GM12878 (cell line): ENCODE data around the gene SYTL5. TPM values are rescaled to one million over a fixed set of nuclear protein-coding genes. Genes with fewer than 3 reads are reported as not detected.

ENCODE experiments used
- ATAC-seq: fragments of 200-7000 bp; cut with Tn5 transposase; 3 replicates; pipeline ENCODE4 v1.9.1; 2020; ENCODE audit warnings: mild to moderate bottlenecking, moderate library complexity
- BruUV-seq: library from RNA; stranded (reverse); fragments of 400-500 nt; replicated peaks from 2 replicates; lab custom pipeline; 2021; lab: Mats Ljungman, UMichigan
- CTCF ChIA-PET: fragments of 300-600 bp; sonication (Branson Sonifier 250); formaldehyde crosslinking; extraction: SDS; loops from one replicate; lab custom pipeline; 2021; ENCODE audit warnings: inconsistent platforms; lab: Yijun Ruan, JAX
- POLR2A ChIA-PET: fragments of 350-600 bp; formaldehyde crosslinking; extraction: SDS; loops from one replicate; lab custom pipeline; 2021; ENCODE audit warnings: inconsistent platforms; lab: Charles Lee
- RAD21 ChIA-PET: fragments of 300-600 bp; sonication (Branson Sonifier 250); formaldehyde crosslinking; loops from one replicate; lab custom pipeline; 2023; ENCODE audit warnings: antibody characterized with exemption; ENCODE audit not compliant: unreplicated experiment; lab: Charles Lee
- SMC1A ChIA-PET: fragments of 300-600 bp; sonication (Branson Sonifier 250); formaldehyde crosslinking; loops from one replicate; lab custom pipeline; 2023; ENCODE audit not compliant: unreplicated experiment, uncharacterized antibody; lab: Charles Lee
- DNase-seq: peaks from one replicate; pipeline ENCODE4 v3.0.0-alpha.2; 2011; ENCODE audit warnings: low read depth, low spot score
- FAIRE-seq: peaks from 3 replicates; lab custom pipeline; 2011; peaks lifted over from hg19 to GRCh38; lab: Jason Lieb, UNC
- H2AFZ ChIP-seq: 2 replicates; pipeline ENCODE4 v1.6.0; 2011; ENCODE audit warnings: low read depth, low read length, control low read depth; ENCODE audit not compliant: control insufficient read depth
- H3K27ac ChIP-seq: 2 replicates; pipeline ENCODE4 v1.5.1; 2011; ENCODE audit warnings: control low read depth; ENCODE audit not compliant: control insufficient read depth, insufficient read depth
- H3K27me3 ChIP-seq, 2 experiments: replicated peaks in 1 of 2; 2 replicates each; pipeline versions ENCODE4 v1.6.0 to v1.6.1; 2011; ENCODE audit warnings: low read length in 1 of 2; ENCODE audit not compliant: control insufficient read depth in 2 of 2, insufficient read depth in 2 of 2
- H3K36me3 ChIP-seq, 2 experiments: 2 replicates each; pipeline ENCODE4 v1.5.1; 2011; ENCODE audit warnings: low read length in 1 of 2; ENCODE audit not compliant: control insufficient read depth in 2 of 2, insufficient read depth in 2 of 2
- H3K4me1 ChIP-seq: 2 replicates; pipeline ENCODE4 v1.6.1; 2011; ENCODE audit warnings: mild to moderate bottlenecking, low read length, moderate library complexity, mixed read lengths; ENCODE audit not compliant: control insufficient read depth, insufficient read depth
- H3K4me2 ChIP-seq: 2 replicates; pipeline ENCODE4 v1.6.0; 2011; ENCODE audit warnings: control low read depth; ENCODE audit not compliant: control insufficient read depth, insufficient read depth
- H3K4me3 ChIP-seq: fragments of 200-600 bp; sonication (generic); 2 replicates; pipeline ENCODE4 v1.5.1; 2016
- H3K79me2 ChIP-seq: 2 replicates; pipeline ENCODE4 v1.6.0; 2011; ENCODE audit warnings: low read length; ENCODE audit not compliant: control insufficient read depth, insufficient read depth
- H3K9ac ChIP-seq: 2 replicates; pipeline ENCODE4 v1.8.0; 2011; ENCODE audit warnings: low read length, control low read depth, mixed read lengths; ENCODE audit not compliant: control insufficient read depth, insufficient read depth
- H3K9me3 ChIP-seq: replicated peaks from 3 replicates; pipeline ENCODE4 v1.5.1; 2011; ENCODE audit warnings: mild to moderate bottlenecking, low read length; ENCODE audit not compliant: control insufficient read depth, insufficient read depth
- H4K20me1 ChIP-seq: 2 replicates; pipeline ENCODE4 v1.6.0; 2011; ENCODE audit not compliant: control insufficient read depth, insufficient read depth
- DPF2 ChIP-seq: fragments of 450-650 bp; IDR thresholded peaks from 2 replicates; pipeline ENCODE4 v1.6.1; 2017; ENCODE audit warnings: mild to moderate bottlenecking
- IKZF1 ChIP-seq: fragments of 450-650 bp; conservative IDR thresholded peaks from 2 replicates; pipeline ENCODE4 v1.6.1; 2017; ENCODE audit warnings: antibody characterized with exemption, mild to moderate bottlenecking
- NBN ChIP-seq: fragments of 450-650 bp; IDR thresholded peaks from 2 replicates; pipeline ENCODE4 v1.6.1; 2016
- RAD21 ChIP-seq: IDR thresholded peaks from 2 replicates; pipeline ENCODE4 v1.6.1; 2011; ENCODE audit warnings: mild to moderate bottlenecking, low read depth, low read length, moderate library complexity; ENCODE audit not compliant: insufficient read depth
- SPI1 ChIP-seq: IDR thresholded peaks from 2 replicates; pipeline ENCODE4 v1.6.1; 2011; ENCODE audit warnings: low read depth, mild to moderate bottlenecking, low read length, moderate library complexity, borderline replicate concordance; ENCODE audit not compliant: insufficient read depth
- ZNF217 ChIP-seq: fragments of 450-650 bp; IDR thresholded peaks from 2 replicates; pipeline ENCODE4 v1.6.1; 2017; ENCODE audit warnings: antibody characterized with exemption, mild to moderate bottlenecking
- WGBS: methylation state at CpG from one replicate; pipeline ENCODE4 v1.1.6; 2016; ENCODE audit warnings: low lambda C conversion rate; ENCODE audit not compliant: insufficient replicate concordance, insufficient coverage; ENCODE audit errors: missing lambda C conversion rate; 5-methylcytosine and 5-hydroxymethylcytosine counted together
- in situ Hi-C: fragments of 300-500 bp; cut with MboI; formaldehyde crosslinking; loops from 9 replicates; pipeline ENCODE4 v1.14.3; 2018; ENCODE audit warnings: mixed read lengths
- intact Hi-C: fragments of 100-400 bp; cut with micrococcal nuclease; formaldehyde crosslinking; loops from one replicate; pipeline ENCODE4 v1.14.2; 2022; ENCODE audit not compliant: unreplicated experiment
- polyA plus RNA-seq, 11 experiments: library from polyadenylated mRNA; depleted of rRNA in 4 of 11; unstranded in 6 of 11; stranded (reverse) in 5 of 11; fragments of >200 nt; fragmentation: Nextera tagmentation in 4 of 11; fragmentation: Illumina TruSeq in 1 of 11; extraction: Ambion mirVana in 4 of 11; extraction: Trizol in 1 of 11; gene quantifications; 1 replicate in 1 of 11; 2 replicates in 10 of 11; pipeline versions ENCODE4 v1.2.1 to v1.2.3, GENCODE V29; 2011 to 2016; ENCODE audit warnings: inconsistent platforms in 2 of 11, missing spikeins in 2 of 11, low read depth in 1 of 11
- total RNA-seq, 4 experiments: library from RNA; depleted of rRNA in 3 of 4; stranded (reverse); fragments of >200 nt in 3 of 4; fragmentation: Illumina TruSeq in 1 of 4; extraction: Trizol in 1 of 4; gene quantifications; 2 replicates each; pipeline versions ENCODE4 v1.2.1 to v1.2.3, GENCODE V29; 2013 to 2021
- TF ChIP-seq, protein P1 (sequence below): IDR thresholded peaks from 2 replicates; pipeline ENCODE4 v1.6.1; 2011; ENCODE audit warnings: low read depth, mild to moderate bottlenecking, low read length, moderate library complexity, borderline replicate concordance; ENCODE audit errors: extremely low read depth
- TF ChIP-seq, protein P2 (sequence below): fragments of 450-650 bp; IDR thresholded peaks from 2 replicates; pipeline ENCODE4 v1.6.1; 2017; ENCODE audit warnings: mild to moderate bottlenecking, moderate library complexity

SYTL5 gene
- total and polyA plus RNA-seq, 10 of the 15 experiments (the other 5 are each of a cell fraction or from before 2014, with no cell fraction given), result 0.01 to 0.20 (median 0.04) TPM; not detected in 3

DNA sequence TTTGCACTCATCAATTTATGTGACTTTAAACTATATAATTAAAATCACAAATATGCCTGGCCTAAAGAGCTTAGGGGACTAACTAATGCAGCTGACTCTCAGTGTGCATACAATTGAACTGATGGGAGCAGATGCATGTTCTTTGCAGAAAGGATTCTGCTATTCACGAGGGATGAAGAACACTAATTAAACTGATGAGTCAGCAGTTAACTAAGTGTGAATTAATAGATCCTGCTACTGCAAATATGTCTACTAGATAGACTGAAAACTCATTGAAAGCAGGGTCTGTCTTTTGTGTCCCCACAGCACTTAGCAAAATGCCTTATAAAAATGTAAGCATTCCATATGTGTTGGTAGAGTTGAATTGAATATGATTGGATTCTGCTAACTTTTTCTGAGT is 110.4 kb downstream of the SYTL5 start:
- no peak for DNase-seq
- RAD21 ChIA-PET, result interaction anchor here (0.6 kb wide), 1 partner anchor 9 kb away, joined by 3 read pairs; no protein-coding TSS in a partner anchor
- H3K4me1 ChIP-seq, result no peaks in the 10 kb centered on the region
- no peak overlapping the region for H3K9ac ChIP-seq
- 9% methylated on average over 1 of the region's 1 CpG for WGBS
- no peak overlapping the region for H2AFZ ChIP-seq
- no peaks in the 10 kb centered on the region for H4K20me1 ChIP-seq
- H3K36me3 ChIP-seq, result no peaks in the 10 kb centered on the region
- no peak overlapping the region for H3K4me2 ChIP-seq
- SMC1A ChIA-PET, result interaction anchor here (0.9 kb wide), 1 partner anchor 13 kb away, joined by 3 read pairs; no protein-coding TSS in a partner anchor
- no TSS peak for BruUV-seq
- H3K27me3 ChIP-seq, result no peaks in the 10 kb centered on the region
- in situ Hi-C loops (no loop called here), intact Hi-C loops (no loop called here)
- no peak for ATAC-seq
- no peak for FAIRE-seq
- no peak overlapping the region for H3K4me3 ChIP-seq
- H3K9me3 ChIP-seq, result no peaks in the 10 kb centered on the region
- POLR2A ChIA-PET, result no interaction called here
- no peak for TF ChIP-seq SPI1
- TF ChIP-seq ZNF217, result no peak
- TF ChIP-seq IKZF1, result no peak
- TF ChIP-seq, protein P1, sequence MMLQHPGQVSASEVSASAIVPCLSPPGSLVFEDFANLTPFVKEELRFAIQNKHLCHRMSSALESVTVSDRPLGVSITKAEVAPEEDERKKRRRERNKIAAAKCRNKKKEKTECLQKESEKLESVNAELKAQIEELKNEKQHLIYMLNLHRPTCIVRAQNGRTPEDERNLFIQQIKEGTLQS, result no peak
- no peak for TF ChIP-seq DPF2
- TF ChIP-seq NBN, result no peak
- no peak for TF ChIP-seq RAD21
- TF ChIP-seq, protein P2, sequence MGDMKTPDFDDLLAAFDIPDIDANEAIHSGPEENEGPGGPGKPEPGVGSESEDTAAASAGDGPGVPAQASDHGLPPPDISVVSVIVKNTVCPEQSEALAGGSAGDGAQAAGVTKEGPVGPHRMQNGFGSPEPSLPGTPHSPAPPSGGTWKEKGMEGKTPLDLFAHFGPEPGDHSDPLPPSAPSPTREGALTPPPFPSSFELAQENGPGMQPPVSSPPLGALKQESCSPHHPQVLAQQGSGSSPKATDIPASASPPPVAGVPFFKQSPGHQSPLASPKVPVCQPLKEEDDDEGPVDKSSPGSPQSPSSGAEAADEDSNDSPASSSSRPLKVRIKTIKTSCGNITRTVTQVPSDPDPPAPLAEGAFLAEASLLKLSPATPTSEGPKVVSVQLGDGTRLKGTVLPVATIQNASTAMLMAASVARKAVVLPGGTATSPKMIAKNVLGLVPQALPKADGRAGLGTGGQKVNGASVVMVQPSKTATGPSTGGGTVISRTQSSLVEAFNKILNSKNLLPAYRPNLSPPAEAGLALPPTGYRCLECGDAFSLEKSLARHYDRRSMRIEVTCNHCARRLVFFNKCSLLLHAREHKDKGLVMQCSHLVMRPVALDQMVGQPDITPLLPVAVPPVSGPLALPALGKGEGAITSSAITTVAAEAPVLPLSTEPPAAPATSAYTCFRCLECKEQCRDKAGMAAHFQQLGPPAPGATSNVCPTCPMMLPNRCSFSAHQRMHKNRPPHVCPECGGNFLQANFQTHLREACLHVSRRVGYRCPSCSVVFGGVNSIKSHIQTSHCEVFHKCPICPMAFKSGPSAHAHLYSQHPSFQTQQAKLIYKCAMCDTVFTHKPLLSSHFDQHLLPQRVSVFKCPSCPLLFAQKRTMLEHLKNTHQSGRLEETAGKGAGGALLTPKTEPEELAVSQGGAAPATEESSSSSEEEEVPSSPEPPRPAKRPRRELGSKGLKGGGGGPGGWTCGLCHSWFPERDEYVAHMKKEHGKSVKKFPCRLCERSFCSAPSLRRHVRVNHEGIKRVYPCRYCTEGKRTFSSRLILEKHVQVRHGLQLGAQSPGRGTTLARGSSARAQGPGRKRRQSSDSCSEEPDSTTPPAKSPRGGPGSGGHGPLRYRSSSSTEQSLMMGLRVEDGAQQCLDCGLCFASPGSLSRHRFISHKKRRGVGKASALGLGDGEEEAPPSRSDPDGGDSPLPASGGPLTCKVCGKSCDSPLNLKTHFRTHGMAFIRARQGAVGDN, result no peak
- H3K79me2 ChIP-seq, result no peaks in the 10 kb centered on the region
- CTCF ChIA-PET, result no interaction called here
- no peak overlapping the region for H3K27ac ChIP-seq
